GM06990 (cell line): ENCODE results near the gene HIP1R.
A peak's percentile ranks its signal among the peaks of the same experiment; 100 is the strongest.

Source experiments
- DNase-seq: peaks from one replicate; pipeline ENCODE4 v3.0.0-alpha.2; 2011; ENCODE audit not compliant: insufficient read length; ENCODE audit errors: extremely low read depth
- H3K27me3 ChIP-seq: replicated peaks from 2 replicates; pipeline ENCODE4 v1.6.0; 2011; ENCODE audit warnings: low read length; ENCODE audit not compliant: control insufficient read depth, insufficient read depth
- H3K36me3 ChIP-seq: 2 replicates; pipeline ENCODE4 v1.5.1; 2011; ENCODE audit warnings: low read length; ENCODE audit not compliant: control insufficient read depth, insufficient read depth
- H3K4me3 ChIP-seq: replicated peaks from 2 replicates; pipeline ENCODE4 v1.5.1; 2011; ENCODE audit warnings: low read depth, mild to moderate bottlenecking, control low read depth, low read length
- CTCF ChIP-seq: IDR thresholded peaks from 2 replicates; pipeline ENCODE4 v1.5.1; 2011; ENCODE audit warnings: low read length, control low read depth, mild to moderate bottlenecking, inconsistent platforms; ENCODE audit not compliant: insufficient read depth, poor library complexity, severe bottlenecking

Gene HIP1R

GRCh38 chr12:122880155-122880667 lies 45.0 kb downstream of the HIP1R start:
- Histone ChIP-seq H3K36me3 (no peaks in the 10 kb centered on the region; the same call in 1 of the 2 replicates), H3K4me3 (no peak overlapping the region), H3K27me3 (no peaks in the 10 kb centered on the region)
- TF ChIP-seq CTCF, result no peak
- no peak for DNase-seq

- H3K36me3 ChIP-seq, result no peaks in the 10 kb centered on the region; the same call in 1 of the 2 replicates
- peak; percentile 47 for TF ChIP-seq CTCF
- H3K4me3 ChIP-seq, result no peak overlapping the region
- DNase-seq, result no peak
- H3K27me3 ChIP-seq, result no peaks in the 10 kb centered on the region
These were observed 45.4 kb downstream of the HIP1R start for GRCh38 chr12:122880668-122881067.

- no peak for DNase-seq
- no peak for TF ChIP-seq CTCF
- Histone ChIP-seq H3K36me3 (no peaks in the 10 kb centered on the region; the same call in 1 of the 2 replicates), H3K4me3 (no peak overlapping the region), H3K27me3 (no peaks in the 10 kb centered on the region)
These were observed 47.8 kb downstream of the HIP1R start for GRCh38 chr12:122882908-122883558.

- no peak overlapping the region for H3K4me3 ChIP-seq
- H3K27me3 ChIP-seq, result no peaks in the 10 kb centered on the region
- DNase-seq, result no peak
- H3K36me3 ChIP-seq, result no peaks in the 10 kb centered on the region; the same call in 1 of the 2 replicates
- no peak for TF ChIP-seq CTCF
These were observed 49.0 kb downstream of the HIP1R start for GRCh38 chr12:122884091-122884826.

- TF ChIP-seq CTCF, result no peak
- Histone ChIP-seq H3K36me3 (no peaks in the 10 kb centered on the region; the same call in 1 of the 2 replicates), H3K27me3 (no peaks in the 10 kb centered on the region), H3K4me3 (no peak overlapping the region)
- DNase-seq, result no peak
These were observed 49.6 kb downstream of the HIP1R start for GRCh38 chr12:122884860-122885259.
